CD4-positive, alpha-beta T cell (primary cell): ENCODE results near the gene CGNL1. TPM values are rescaled to one million over a fixed set of nuclear protein-coding genes. Genes with fewer than 3 reads are reported as not detected.

Experiments
- ATAC-seq: fragments of 200-7000 bp; cut with Tn5 transposase; one replicate; pipeline ENCODE4 v1.10.0; 2022; ENCODE audit warnings: mild to moderate bottlenecking; ENCODE audit not compliant: poor library complexity
- CTCF ChIA-PET: fragments of 350-600 bp; sonication (Branson Sonifier 250); formaldehyde crosslinking; loops from one replicate; lab custom pipeline; 2021; ENCODE audit warnings: antibody characterized with exemption, inconsistent platforms; lab: Charles Lee
- POLR2A ChIA-PET: fragments of 350-600 bp; sonication (Branson Sonifier 250); formaldehyde crosslinking; loops from one replicate; lab custom pipeline; 2021; ENCODE audit warnings: antibody characterized with exemption, inconsistent platforms; lab: Charles Lee
- DNase-seq, 14 experiments: peaks; one replicate each; pipeline ENCODE4 v3.0.0-alpha.2; 2013 to 2020; ENCODE audit warnings: mixed read lengths in 2 of 14
- H3K27ac ChIP-seq, 2 donors: one replicate each; pipeline versions ENCODE4 v1.5.1 to v1.7.0; 2013; ENCODE audit warnings: low read length in 2 of 2, low read depth in 1 of 2, mild to moderate bottlenecking in 1 of 2
- H3K27me3 ChIP-seq, 2 experiments: 1 replicate in 1 of 2; 2 replicates in 1 of 2; pipeline versions ENCODE4 v1.6.1 to v1.7.0; 2013; ENCODE audit warnings: low read length in 2 of 2, control low read depth in 1 of 2, mild to moderate bottlenecking in 1 of 2, moderate library complexity in 1 of 2; ENCODE audit not compliant: insufficient read depth in 2 of 2, control insufficient read depth in 1 of 2
- H3K36me3 ChIP-seq: one replicate; pipeline ENCODE4 v1.6.1; 2013; ENCODE audit warnings: low read length, control low read depth; ENCODE audit not compliant: insufficient read depth
- H3K4me1 ChIP-seq: one replicate; pipeline ENCODE4 v1.6.1; 2013; ENCODE audit warnings: low read length, control low read depth; ENCODE audit not compliant: insufficient read depth
- H3K4me3 ChIP-seq: one replicate; pipeline ENCODE4 v1.5.1; 2013; ENCODE audit warnings: mild to moderate bottlenecking, low read length, moderate library complexity
- H3K9me3 ChIP-seq, 2 experiments: 1 replicate in 1 of 2; 2 replicates in 1 of 2; pipeline versions ENCODE4 v1.6.1 to v1.7.0; 2013; ENCODE audit warnings: low read length in 2 of 2, mild to moderate bottlenecking in 2 of 2, control low read depth in 1 of 2, moderate library complexity in 1 of 2; ENCODE audit not compliant: control insufficient read depth in 1 of 2, insufficient read depth in 1 of 2
- H3K27ac Mint-ChIP-seq: one replicate; pipeline ENCODE4 v1.8.0; 2020; ENCODE audit warnings: mixed read lengths
- H3K27me3 Mint-ChIP-seq: one replicate; pipeline ENCODE4 v1.8.0; 2021; ENCODE audit warnings: mixed read lengths
- H3K36me3 Mint-ChIP-seq: one replicate; pipeline ENCODE4 v1.8.0; 2021; ENCODE audit warnings: low read depth, mixed read lengths
- H3K4me1 Mint-ChIP-seq: one replicate; pipeline ENCODE4 v1.8.0; 2021; ENCODE audit warnings: low read depth, mixed read lengths
- H3K4me3 Mint-ChIP-seq: one replicate; pipeline ENCODE4 v1.8.0; 2020; ENCODE audit warnings: mild to moderate bottlenecking, mixed read lengths
- H3K9me3 Mint-ChIP-seq: one replicate; pipeline ENCODE4 v1.8.0; 2020; ENCODE audit warnings: mixed read lengths
- intact Hi-C, 2 experiments: fragments of 100-400 bp; cut with DNase I in 1 of 2; cut with micrococcal nuclease in 1 of 2; formaldehyde crosslinking; loops; one replicate each; pipeline versions ENCODE4 v1.15.1 to v1.9.0; 2023 to 2025; cut with DNase I, micrococcal nuclease
- total RNA-seq, 174 experiments: library from RNA in 2 of 174; stranded (reverse) in 2 of 174; gene quantifications; one replicate each; pipeline ENCODE4 v1.2.3 and lab custom pipeline; 2021 to 2026
- TF ChIP-seq, protein P1 (sequence below): fragments of 200-600 bp; IDR thresholded peaks from one replicate; pipeline ENCODE4 v1.8.0; 2022; ENCODE audit warnings: antibody characterized with exemption, mild to moderate bottlenecking

The CGNL1 gene
- total RNA-seq, 2 experiments from 2014 or later: not detected

DNA sequence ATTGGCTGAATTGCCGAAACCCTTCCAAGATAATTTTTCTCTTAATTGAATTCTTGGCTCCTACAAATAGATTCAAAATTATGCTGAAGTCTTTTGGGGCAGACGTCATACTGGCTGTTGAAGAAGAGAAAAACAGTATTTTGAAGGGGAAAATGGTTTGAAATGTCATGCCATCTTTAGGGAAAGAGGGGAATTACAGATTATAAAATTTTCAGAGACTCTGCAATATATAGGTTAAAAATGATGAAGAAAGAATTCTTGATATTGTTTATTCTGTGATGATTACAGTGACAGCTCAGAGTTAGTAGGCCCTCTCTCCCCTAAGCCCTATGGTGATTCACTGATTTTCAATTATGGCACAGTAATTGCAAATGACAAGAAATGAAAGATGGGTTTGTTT lies 86.1 kb downstream of the CGNL1 start:
- H3K4me1 Mint-ChIP-seq: no peaks in the 10 kb centered on the region
- H3K4me3 Mint-ChIP-seq: no peak overlapping the region
- CTCF ChIA-PET: no interaction called here
- no peaks in the 10 kb centered on the region for H3K4me1 ChIP-seq
- peaks cover 21% of the 10 kb centered on the region for H3K27me3 Mint-ChIP-seq
- H3K9me3 ChIP-seq: no peaks in the 10 kb centered on the region
- H3K36me3 Mint-ChIP-seq: no peaks in the 10 kb centered on the region
- no peak overlapping the region for H3K4me3 ChIP-seq
- no peaks in the 10 kb centered on the region for H3K36me3 ChIP-seq
- ATAC-seq (no peak), DNase-seq (no peak)
- intact Hi-C loops: no loop called here
- H3K27ac ChIP-seq: no peak overlapping the region
- peaks cover 0 to 5% of the 10 kb centered on the region in 2 experiments for H3K27me3 ChIP-seq
- POLR2A ChIA-PET: no interaction called here
- TF ChIP-seq, protein P1, sequence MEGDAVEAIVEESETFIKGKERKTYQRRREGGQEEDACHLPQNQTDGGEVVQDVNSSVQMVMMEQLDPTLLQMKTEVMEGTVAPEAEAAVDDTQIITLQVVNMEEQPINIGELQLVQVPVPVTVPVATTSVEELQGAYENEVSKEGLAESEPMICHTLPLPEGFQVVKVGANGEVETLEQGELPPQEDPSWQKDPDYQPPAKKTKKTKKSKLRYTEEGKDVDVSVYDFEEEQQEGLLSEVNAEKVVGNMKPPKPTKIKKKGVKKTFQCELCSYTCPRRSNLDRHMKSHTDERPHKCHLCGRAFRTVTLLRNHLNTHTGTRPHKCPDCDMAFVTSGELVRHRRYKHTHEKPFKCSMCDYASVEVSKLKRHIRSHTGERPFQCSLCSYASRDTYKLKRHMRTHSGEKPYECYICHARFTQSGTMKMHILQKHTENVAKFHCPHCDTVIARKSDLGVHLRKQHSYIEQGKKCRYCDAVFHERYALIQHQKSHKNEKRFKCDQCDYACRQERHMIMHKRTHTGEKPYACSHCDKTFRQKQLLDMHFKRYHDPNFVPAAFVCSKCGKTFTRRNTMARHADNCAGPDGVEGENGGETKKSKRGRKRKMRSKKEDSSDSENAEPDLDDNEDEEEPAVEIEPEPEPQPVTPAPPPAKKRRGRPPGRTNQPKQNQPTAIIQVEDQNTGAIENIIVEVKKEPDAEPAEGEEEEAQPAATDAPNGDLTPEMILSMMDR: no peak
- no peak overlapping the region for H3K27ac Mint-ChIP-seq
- H3K9me3 Mint-ChIP-seq: no peaks in the 10 kb centered on the region

DNA sequence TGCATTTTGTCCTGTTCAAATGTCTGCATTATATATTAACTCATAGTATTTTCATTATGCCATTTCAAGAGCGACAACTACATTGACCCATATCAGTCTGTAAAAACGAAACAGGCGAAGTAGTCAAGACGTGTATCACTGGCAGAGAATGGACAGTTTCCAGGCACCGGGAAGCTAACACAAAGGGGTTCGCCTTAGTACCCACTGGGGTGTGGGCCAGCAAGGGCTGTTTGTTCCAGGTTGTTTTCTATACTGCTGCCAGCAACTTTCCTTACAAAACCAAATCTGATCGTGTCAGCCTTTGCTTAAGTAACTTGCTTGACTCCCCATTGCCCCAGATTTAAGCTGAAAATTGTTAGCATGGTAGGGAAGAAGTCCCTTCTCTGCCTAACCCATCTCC lies 87.1 kb downstream of the CGNL1 start:
- Histone ChIP-seq H3K36me3 (no peaks in the 10 kb centered on the region), H3K4me1 (no peaks in the 10 kb centered on the region), H3K4me3 (no peak overlapping the region), H3K27me3 (peaks cover 0 to 5% of the 10 kb centered on the region in 2 experiments), H3K27ac (no peak overlapping the region), H3K9me3 (no peaks in the 10 kb centered on the region)
- TF ChIP-seq, protein P1: no peak
- Mint-ChIP-seq H3K9me3 (no peaks in the 10 kb centered on the region), H3K36me3 (no peaks in the 10 kb centered on the region), H3K4me1 (no peaks in the 10 kb centered on the region), H3K27ac (no peak overlapping the region), H3K4me3 (no peak overlapping the region), H3K27me3 (peaks cover 22% of the 10 kb centered on the region)
- POLR2A ChIA-PET: no interaction called here
- intact Hi-C loops: no loop called here
- CTCF ChIA-PET: no interaction called here
- DNase-seq (no peak), ATAC-seq (no peak)

DNA sequence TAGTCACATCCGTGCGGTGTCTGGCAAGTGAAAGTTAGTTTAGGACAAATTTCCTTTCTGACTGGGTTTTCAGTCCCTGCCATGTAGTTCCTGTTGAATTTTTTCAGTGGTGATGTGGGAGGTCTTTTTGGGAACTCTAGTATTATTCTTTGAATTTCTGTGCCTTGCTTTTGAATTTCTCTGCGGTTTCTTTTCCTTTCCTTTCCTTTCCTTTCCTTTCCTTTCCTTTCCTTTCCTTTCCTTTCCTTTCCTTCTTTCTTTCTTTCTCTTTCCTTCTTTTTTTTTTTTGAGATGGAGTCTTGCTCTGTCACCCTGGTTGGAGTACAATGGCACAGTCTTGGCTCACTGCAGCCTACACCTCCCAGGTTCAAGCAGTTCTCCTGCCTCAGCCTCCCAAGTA lies 88.2 kb downstream of the CGNL1 start:
- H3K9me3 Mint-ChIP-seq: no peaks in the 10 kb centered on the region
- H3K27ac ChIP-seq: no peak overlapping the region
- no peaks in the 10 kb centered on the region for H3K36me3 Mint-ChIP-seq
- intact Hi-C loops: no loop called here
- TF ChIP-seq, protein P1: no peak
- H3K36me3 ChIP-seq: no peaks in the 10 kb centered on the region
- peaks cover 33% of the 10 kb centered on the region for H3K27me3 Mint-ChIP-seq
- DNase-seq (no peak), ATAC-seq (no peak)
- H3K4me3 Mint-ChIP-seq: no peak overlapping the region
- H3K4me1 Mint-ChIP-seq: no peaks in the 10 kb centered on the region
- CTCF ChIA-PET: no interaction called here
- POLR2A ChIA-PET: no interaction called here
- H3K27ac Mint-ChIP-seq: no peak overlapping the region
- H3K9me3 ChIP-seq: no peaks in the 10 kb centered on the region
- no peaks in the 10 kb centered on the region for H3K4me1 ChIP-seq
- peaks cover 0 to 5% of the 10 kb centered on the region in 2 experiments for H3K27me3 ChIP-seq
- H3K4me3 ChIP-seq: no peak overlapping the region
